A673 (cell line): ENCODE results near the gene AKAP4.

Experiments used
- CTCF ChIP-seq: fragments of 300-800, 200-600 bp; sonication (generic); conservative IDR thresholded peaks from 2 replicates; pipeline ENCODE4 v1.5.1; 2017; ENCODE audit warnings: low read depth, mild to moderate bottlenecking, antibody characterized with exemption, low read length, moderate library complexity, mixed read lengths
- EZH2 ChIP-seq: fragments of 200-600 bp; sonication (generic); IDR thresholded peaks from 2 replicates; pipeline ENCODE4 v1.6.1; 2017; ENCODE audit warnings: borderline replicate concordance, low read depth, mild to moderate bottlenecking, mixed read lengths, antibody characterized with exemption, low read length; ENCODE audit not compliant: poor library complexity, severe bottlenecking

DNA sequence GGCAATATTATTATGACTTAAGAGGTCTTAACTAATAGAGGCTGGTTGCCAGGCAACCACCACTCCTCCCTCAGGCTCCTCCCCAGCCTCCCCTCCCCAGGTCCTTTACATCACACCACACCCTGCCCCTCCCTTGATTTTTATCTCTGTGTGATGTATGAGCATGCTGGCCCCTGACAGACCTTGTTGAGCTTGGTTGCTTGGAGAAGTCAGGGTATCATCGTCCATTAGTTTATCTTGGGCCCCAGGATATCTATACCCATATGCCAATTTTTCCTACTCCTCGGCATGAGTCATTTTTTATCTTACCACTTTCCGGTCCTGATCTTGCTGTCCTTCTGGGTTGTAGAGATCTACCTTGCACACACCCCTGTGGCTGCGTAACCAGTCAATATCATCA is 2.5 kb downstream of the AKAP4 start:
- TF ChIP-seq CTCF (no peak), EZH2 (no peak)
